ENCODE results near the gene TIGD7. TPM values are rescaled to one million over a fixed set of nuclear protein-coding genes. Genes with fewer than 3 reads are reported as not detected.

Gene TIGD7
- total and polyA plus RNA-seq, 2 of the 13 experiments (the other 11 are each of a cell fraction or from before 2014, with no cell fraction given), result not detected

DNA sequence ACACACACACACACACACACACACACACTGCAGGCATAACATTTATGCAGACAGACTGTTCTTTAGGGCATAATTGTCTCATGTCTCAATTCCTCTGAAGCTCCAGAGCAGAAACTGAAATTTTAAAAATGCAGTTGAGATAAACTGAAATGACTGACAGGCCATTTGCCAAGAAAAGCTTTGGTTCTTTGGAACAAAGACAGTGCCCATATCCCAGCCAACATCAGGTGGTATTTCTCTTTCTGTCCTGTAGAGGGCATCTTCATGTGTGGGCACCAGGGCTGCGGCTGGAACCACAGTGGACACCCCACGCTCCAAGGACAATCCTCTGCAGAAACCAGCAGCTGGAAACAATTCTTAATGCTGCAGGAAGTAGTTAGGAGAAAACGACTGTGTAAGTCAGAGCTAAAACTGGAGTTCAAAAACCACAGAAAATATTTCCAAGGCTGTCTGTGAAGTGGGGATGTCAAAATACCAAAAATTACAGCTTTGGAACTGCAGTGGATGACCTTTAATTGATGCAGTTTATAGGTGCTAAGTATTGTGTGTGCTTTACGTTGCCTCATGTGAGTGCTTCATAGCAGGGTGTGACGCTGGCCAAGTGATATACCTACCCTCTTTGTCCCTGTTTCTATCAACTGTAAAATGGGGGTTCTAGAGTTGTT lies 38.2 kb downstream of the TIGD7 start:
- peak; percentile 58 for DNase-seq (ENCODE audit: low spot score)
- Histone ChIP-seq H3K9ac (ENCODE audit: insufficient read depth, low read depth, low read length) (no peak overlapping the region), H3K27me3 (ENCODE audit: control insufficient read depth in 1 of 2, insufficient read depth in 2 of 2, low read length in 2 of 2) (no peaks in the 10 kb centered on the region), H3K27ac (ENCODE audit: extremely low read length, insufficient read depth, low read length) (no peak overlapping the region), H3K36me3 (replicated peaks in 1 of 2; ENCODE audit: control insufficient read depth in 1 of 2, insufficient read depth in 2 of 2, low read length in 2 of 2) (no peaks in the 10 kb centered on the region), H3K4me3 (replicated peaks in 1 of 3; ENCODE audit: insufficient read depth in 1 of 3, low read depth in 2 of 3, low read length in 3 of 3) (no peak overlapping the region), H3K4me1 (ENCODE audit: insufficient read depth, low read length) (peaks cover 58% of the 10 kb centered on the region), H3K9me3 (ENCODE audit: low read length) (no peaks in the 10 kb centered on the region), H3K79me2 (ENCODE audit: insufficient read depth, low read length) (no peaks in the 10 kb centered on the region), H4K20me1 (ENCODE audit: insufficient read depth, low read length) (no peaks in the 10 kb centered on the region), H3K4me2 (ENCODE audit: low read depth, low read length) (peak overlapping the region; percentile 3; the same call in 1 of the 2 replicates), H2AFZ (ENCODE audit: low read length) (no peak overlapping the region)
- in situ Hi-C loops (cut with HindIII; ENCODE audit: extremely low pct_ligation_motif_present, low pct_unique_long_range_greater_than_20kb), result no loop called here
- intact Hi-C loops (cut with micrococcal nuclease; ENCODE audit: unreplicated experiment), result loop anchor here (2.0 kb wide), 1 partner anchor 234 kb away; the partner anchor contains the start of gene CLUAP1
- ChIA-PET POLR2A (interaction anchor here (0.9 to 4.6 kb wide), 6 partner anchors 8 to 190 kb away, joined by 3 to 64 read pairs (median 4); partner anchors contain the start of genes OR1F1 and ZNF263), CTCF (ENCODE audit: low intra/inter-chr PET ratio, low total read pairs) (interaction anchor here (0.6 kb wide), 1 partner anchor 99 kb away, joined by 3 read pairs; no protein-coding TSS in a partner anchor)
- WGBS (ENCODE audit: low lambda C conversion rate), result 49% methylated on average over 5 of the region's 5 CpGs
- ATAC-seq, result no peak
- FAIRE-seq, result peak; percentile 89
- no TSS peak for BruUV-seq (replicated peaks)
- TF ChIP-seq NFYB (CRISPR knock-in tag; IDR thresholded peaks at IDR 0.05), result no peak
- TF ChIP-seq ZNF549 (CRISPR knock-in tag; IDR thresholded peaks at IDR 0.05), result no peak
- TF ChIP-seq MED1 (CRISPR knock-in tag; IDR thresholded peaks at IDR 0.05), result peak; percentile 40; the same call in 1 of the 2 replicates
- 0 out of 2 replicates have a peak, but pooled peaks have one; percentile 20 for TF ChIP-seq FOXA3 (CRISPR knock-in tag; IDR thresholded peaks at IDR 0.05)
- TF ChIP-seq SMC3 (IDR thresholded peaks at IDR 0.05; ENCODE audit: low read length), result peak; percentile 78
- peak; percentile 12; the same call in 1 of the 2 replicates for TF ChIP-seq ZNF12 (CRISPR knock-in tag; IDR thresholded peaks at IDR 0.05)
- peak; percentile 26; the same call in 1 of the 2 replicates for TF ChIP-seq SAP130 (CRISPR knock-in tag; IDR thresholded peaks at IDR 0.05; ENCODE audit: low read depth)
- TF ChIP-seq STAG1 (CRISPR knock-in tag; IDR thresholded peaks at IDR 0.05), result peak; percentile 67
- TF ChIP-seq GATAD2A (CRISPR knock-in tag; IDR thresholded peaks at IDR 0.05), result peak; percentile 46; the same call in 1 of the 2 replicates
- TF ChIP-seq, protein P1, sequence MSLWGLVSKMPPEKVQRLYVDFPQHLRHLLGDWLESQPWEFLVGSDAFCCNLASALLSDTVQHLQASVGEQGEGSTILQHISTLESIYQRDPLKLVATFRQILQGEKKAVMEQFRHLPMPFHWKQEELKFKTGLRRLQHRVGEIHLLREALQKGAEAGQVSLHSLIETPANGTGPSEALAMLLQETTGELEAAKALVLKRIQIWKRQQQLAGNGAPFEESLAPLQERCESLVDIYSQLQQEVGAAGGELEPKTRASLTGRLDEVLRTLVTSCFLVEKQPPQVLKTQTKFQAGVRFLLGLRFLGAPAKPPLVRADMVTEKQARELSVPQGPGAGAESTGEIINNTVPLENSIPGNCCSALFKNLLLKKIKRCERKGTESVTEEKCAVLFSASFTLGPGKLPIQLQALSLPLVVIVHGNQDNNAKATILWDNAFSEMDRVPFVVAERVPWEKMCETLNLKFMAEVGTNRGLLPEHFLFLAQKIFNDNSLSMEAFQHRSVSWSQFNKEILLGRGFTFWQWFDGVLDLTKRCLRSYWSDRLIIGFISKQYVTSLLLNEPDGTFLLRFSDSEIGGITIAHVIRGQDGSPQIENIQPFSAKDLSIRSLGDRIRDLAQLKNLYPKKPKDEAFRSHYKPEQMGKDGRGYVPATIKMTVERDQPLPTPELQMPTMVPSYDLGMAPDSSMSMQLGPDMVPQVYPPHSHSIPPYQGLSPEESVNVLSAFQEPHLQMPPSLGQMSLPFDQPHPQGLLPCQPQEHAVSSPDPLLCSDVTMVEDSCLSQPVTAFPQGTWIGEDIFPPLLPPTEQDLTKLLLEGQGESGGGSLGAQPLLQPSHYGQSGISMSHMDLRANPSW (CRISPR knock-in tag; IDR thresholded peaks at IDR 0.05; ENCODE audit: borderline replicate concordance), result 0 out of 2 replicates have a peak, but pooled peaks have one; percentile 50
- TF ChIP-seq RAD21 (CRISPR knock-in tag; IDR thresholded peaks at IDR 0.05), result peak; percentile 43; the same call in 1 of the 2 replicates
- peak; percentile 78 for TF ChIP-seq XRCC5 (optimal IDR thresholded peaks at IDR 0.05; ENCODE audit: low read length)
- TF ChIP-seq, protein P2, sequence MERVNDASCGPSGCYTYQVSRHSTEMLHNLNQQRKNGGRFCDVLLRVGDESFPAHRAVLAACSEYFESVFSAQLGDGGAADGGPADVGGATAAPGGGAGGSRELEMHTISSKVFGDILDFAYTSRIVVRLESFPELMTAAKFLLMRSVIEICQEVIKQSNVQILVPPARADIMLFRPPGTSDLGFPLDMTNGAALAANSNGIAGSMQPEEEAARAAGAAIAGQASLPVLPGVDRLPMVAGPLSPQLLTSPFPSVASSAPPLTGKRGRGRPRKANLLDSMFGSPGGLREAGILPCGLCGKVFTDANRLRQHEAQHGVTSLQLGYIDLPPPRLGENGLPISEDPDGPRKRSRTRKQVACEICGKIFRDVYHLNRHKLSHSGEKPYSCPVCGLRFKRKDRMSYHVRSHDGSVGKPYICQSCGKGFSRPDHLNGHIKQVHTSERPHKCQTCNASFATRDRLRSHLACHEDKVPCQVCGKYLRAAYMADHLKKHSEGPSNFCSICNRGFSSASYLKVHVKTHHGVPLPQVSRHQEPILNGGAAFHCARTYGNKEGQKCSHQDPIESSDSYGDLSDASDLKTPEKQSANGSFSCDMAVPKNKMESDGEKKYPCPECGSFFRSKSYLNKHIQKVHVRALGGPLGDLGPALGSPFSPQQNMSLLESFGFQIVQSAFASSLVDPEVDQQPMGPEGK (CRISPR knock-in tag; IDR thresholded peaks at IDR 0.05), result 0 out of 2 replicates have a peak, but pooled peaks have one; percentile 16
- TF ChIP-seq THAP11 (CRISPR knock-in tag; IDR thresholded peaks at IDR 0.05), result peak; percentile 55; the same call in 1 of the 2 replicates
- TF ChIP-seq, protein P3, sequence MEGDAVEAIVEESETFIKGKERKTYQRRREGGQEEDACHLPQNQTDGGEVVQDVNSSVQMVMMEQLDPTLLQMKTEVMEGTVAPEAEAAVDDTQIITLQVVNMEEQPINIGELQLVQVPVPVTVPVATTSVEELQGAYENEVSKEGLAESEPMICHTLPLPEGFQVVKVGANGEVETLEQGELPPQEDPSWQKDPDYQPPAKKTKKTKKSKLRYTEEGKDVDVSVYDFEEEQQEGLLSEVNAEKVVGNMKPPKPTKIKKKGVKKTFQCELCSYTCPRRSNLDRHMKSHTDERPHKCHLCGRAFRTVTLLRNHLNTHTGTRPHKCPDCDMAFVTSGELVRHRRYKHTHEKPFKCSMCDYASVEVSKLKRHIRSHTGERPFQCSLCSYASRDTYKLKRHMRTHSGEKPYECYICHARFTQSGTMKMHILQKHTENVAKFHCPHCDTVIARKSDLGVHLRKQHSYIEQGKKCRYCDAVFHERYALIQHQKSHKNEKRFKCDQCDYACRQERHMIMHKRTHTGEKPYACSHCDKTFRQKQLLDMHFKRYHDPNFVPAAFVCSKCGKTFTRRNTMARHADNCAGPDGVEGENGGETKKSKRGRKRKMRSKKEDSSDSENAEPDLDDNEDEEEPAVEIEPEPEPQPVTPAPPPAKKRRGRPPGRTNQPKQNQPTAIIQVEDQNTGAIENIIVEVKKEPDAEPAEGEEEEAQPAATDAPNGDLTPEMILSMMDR (CRISPR knock-in tag; IDR thresholded peaks at IDR 0.05), result peak; percentile 83
- TF ChIP-seq, protein P4, sequence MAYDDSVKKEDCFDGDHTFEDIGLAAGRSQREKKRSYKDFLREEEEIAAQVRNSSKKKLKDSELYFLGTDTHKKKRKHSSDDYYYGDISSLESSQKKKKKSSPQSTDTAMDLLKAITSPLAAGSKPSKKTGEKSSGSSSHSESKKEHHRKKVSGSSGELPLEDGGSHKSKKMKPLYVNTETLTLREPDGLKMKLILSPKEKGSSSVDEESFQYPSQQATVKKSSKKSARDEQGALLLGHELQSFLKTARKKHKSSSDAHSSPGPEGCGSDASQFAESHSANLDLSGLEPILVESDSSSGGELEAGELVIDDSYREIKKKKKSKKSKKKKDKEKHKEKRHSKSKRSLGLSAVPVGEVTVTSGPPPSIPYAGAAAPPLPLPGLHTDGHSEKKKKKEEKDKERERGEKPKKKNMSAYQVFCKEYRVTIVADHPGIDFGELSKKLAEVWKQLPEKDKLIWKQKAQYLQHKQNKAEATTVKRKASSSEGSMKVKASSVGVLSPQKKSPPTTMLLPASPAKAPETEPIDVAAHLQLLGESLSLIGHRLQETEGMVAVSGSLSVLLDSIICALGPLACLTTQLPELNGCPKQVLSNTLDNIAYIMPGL (CRISPR knock-in tag; IDR thresholded peaks at IDR 0.05; ENCODE audit: borderline replicate concordance in 1 of 2, low read depth in 1 of 2), result peak in 1 of 2 experiments; percentile 24; a peak in 1 of 4 replicates

Measured in HepG2 (cell line).